GM15510 (cell line): Measurements from ENCODE around the gene DCD.

Source experiments
- POLR2A ChIP-seq: IDR thresholded peaks from 3 replicates; pipeline ENCODE4 v1.6.1; 2011; ENCODE audit warnings: borderline replicate concordance; ENCODE audit not compliant: insufficient read length; ENCODE audit errors: extremely low read depth

Gene DCD

GRCh38 chr12:54602661-54603060 is 45.5 kb downstream of the DCD start:
- no peak for TF ChIP-seq POLR2A

GRCh38 chr12:54601841-54602240 is 46.3 kb downstream of the DCD start:
- TF ChIP-seq POLR2A: no peak

GRCh38 chr12:54598970-54599369 is 49.2 kb downstream of the DCD start:
- TF ChIP-seq POLR2A: no peak

- TF ChIP-seq POLR2A: no peak
Measured at GRCh38 chr12:54596526-54596946, 51.6 kb downstream of the DCD start.

GRCh38 chr12:54595471-54595870 is 52.7 kb downstream of the DCD start:
- no peak for TF ChIP-seq POLR2A
